OCI-LY1 (cell line): ENCODE measurements around the gene NOD2.

ENCODE experiments used
- H2AFZ ChIP-seq: fragments of 200-600 bp; sonication (generic), shearing (Covaris generic); 2 replicates; pipeline ENCODE4 v1.6.0; 2014; ENCODE audit warnings: antibody characterized with exemption, mild to moderate bottlenecking, low read length
- H3F3A ChIP-seq: fragments of 200-600 bp; sonication (generic), shearing (Covaris generic); 2 replicates; pipeline ENCODE4 v1.6.0; 2014; ENCODE audit warnings: mild to moderate bottlenecking, antibody characterized with exemption, low read length, moderate library complexity; ENCODE audit not compliant: insufficient read depth
- H3K27ac ChIP-seq: fragments of 200-600 bp; sonication (generic); 2 replicates; pipeline ENCODE4 v1.5.1; 2014; ENCODE audit warnings: low read length, mixed run types, mild to moderate bottlenecking, low read depth; ENCODE audit not compliant: poor library complexity, severe bottlenecking
- H3K27me3 ChIP-seq: fragments of 200-600 bp; sonication (generic); 2 replicates; pipeline ENCODE4 v1.6.0; 2014; ENCODE audit warnings: antibody characterized with exemption, mild to moderate bottlenecking, low read length, moderate library complexity; ENCODE audit not compliant: insufficient read depth
- H3K36me3 ChIP-seq: fragments of 200-600 bp; sonication (generic); 2 replicates; pipeline ENCODE4 v1.6.1; 2014; ENCODE audit warnings: mild to moderate bottlenecking, antibody characterized with exemption, low read length, moderate library complexity, mixed read lengths; ENCODE audit not compliant: insufficient read depth
- H3K4me1 ChIP-seq: fragments of 200-600 bp; sonication (generic); 2 replicates; pipeline ENCODE4 v1.5.1; 2014; ENCODE audit warnings: mild to moderate bottlenecking, low read length, moderate library complexity; ENCODE audit not compliant: insufficient read depth, severe bottlenecking
- H3K4me2 ChIP-seq: fragments of 200-600 bp; sonication (generic), shearing (Covaris generic); 2 replicates; pipeline ENCODE4 v1.6.1; 2014; ENCODE audit warnings: low read length
- H3K4me3 ChIP-seq: fragments of 200-600 bp; sonication (generic); 2 replicates; pipeline ENCODE4 v1.5.1; 2014; ENCODE audit warnings: low read length, low read depth, mild to moderate bottlenecking, mixed read lengths; ENCODE audit not compliant: poor library complexity, severe bottlenecking
- H3K79me2 ChIP-seq: fragments of 200-600 bp; shearing (Covaris generic); 2 replicates; pipeline ENCODE4 v1.6.1; 2016; ENCODE audit warnings: mixed run types, low read length, mixed read lengths; ENCODE audit not compliant: insufficient read depth
- H3K9ac ChIP-seq: fragments of 200-600 bp; sonication (generic), shearing (Covaris generic); 2 replicates; pipeline ENCODE4 v1.6.1; 2014; ENCODE audit warnings: mild to moderate bottlenecking, low read length, mixed read lengths
- H3K9me2 ChIP-seq: fragments of 200-600 bp; sonication (generic), shearing (Covaris generic); 2 replicates; pipeline ENCODE4 v1.6.1; 2014; ENCODE audit warnings: low read depth, mild to moderate bottlenecking, low read length, mixed read lengths
- H3K9me3 ChIP-seq: fragments of 200-600 bp; shearing (Covaris generic); 2 replicates; pipeline ENCODE4 v1.6.1; 2014; ENCODE audit warnings: low read length, mixed read lengths
- H4K20me1 ChIP-seq: fragments of 200-600 bp; sonication (generic), shearing (Covaris generic); 2 replicates; pipeline ENCODE4 v1.6.0; 2016; ENCODE audit warnings: mild to moderate bottlenecking, low read length; ENCODE audit not compliant: insufficient read depth
- CTCF ChIP-seq: fragments of 200-600 bp; sonication (generic), shearing (Covaris generic); IDR thresholded peaks from 2 replicates; pipeline ENCODE4 v1.5.1; 2017; ENCODE audit warnings: mild to moderate bottlenecking, antibody characterized with exemption, low read length, moderate library complexity, mixed read lengths
- EZH2 ChIP-seq: fragments of 200-600 bp; sonication (generic), shearing (Covaris generic); IDR thresholded peaks from 2 replicates; pipeline ENCODE4 v1.8.0; 2017; ENCODE audit warnings: borderline replicate concordance, mixed run types, mild to moderate bottlenecking, antibody characterized with exemption, low read length, moderate library complexity, mixed read lengths

The NOD2 gene

GRCh38 chr16:50722405-50722737 lies 29.0 kb downstream of the NOD2 start:
- Histone ChIP-seq H2AFZ (no peak overlapping the region), H3K9me2 (no peaks in the 10 kb centered on the region), H3K27ac (no peak overlapping the region), H3K36me3 (no peaks in the 10 kb centered on the region), H3K27me3 (no peaks in the 10 kb centered on the region; the same call in 1 of the 2 replicates), H3K4me3 (no peak overlapping the region), H3K4me2 (no peak overlapping the region), H3K4me1 (no peaks in the 10 kb centered on the region), H3F3A (no peaks in the 10 kb centered on the region), H4K20me1 (no peaks in the 10 kb centered on the region), H3K9me3 (peaks cover 11% of the 10 kb centered on the region), H3K79me2 (no peaks in the 10 kb centered on the region), H3K9ac (no peak overlapping the region)
- no peak for TF ChIP-seq CTCF

- Histone ChIP-seq H3K4me2 (no peak overlapping the region), H3K9me3 (peaks cover 11% of the 10 kb centered on the region), H3F3A (no peaks in the 10 kb centered on the region), H4K20me1 (no peaks in the 10 kb centered on the region), H2AFZ (no peak overlapping the region), H3K36me3 (no peaks in the 10 kb centered on the region), H3K4me3 (no peak overlapping the region), H3K27ac (no peak overlapping the region), H3K9ac (no peak overlapping the region), H3K27me3 (no peaks in the 10 kb centered on the region; the same call in 1 of the 2 replicates), H3K9me2 (no peaks in the 10 kb centered on the region), H3K4me1 (no peaks in the 10 kb centered on the region), H3K79me2 (no peaks in the 10 kb centered on the region)
- TF ChIP-seq EZH2 (no peak), CTCF (no peak)
Measured at GRCh38 chr16:50722960-50723359, 29.6 kb downstream of the NOD2 start.

- TF ChIP-seq CTCF (no peak), EZH2 (no peak)
- Histone ChIP-seq H3K79me2 (no peaks in the 10 kb centered on the region), H4K20me1 (no peaks in the 10 kb centered on the region), H3K9me2 (no peaks in the 10 kb centered on the region), H3K9me3 (peaks cover 11% of the 10 kb centered on the region), H3K4me2 (no peak overlapping the region), H3K27me3 (no peaks in the 10 kb centered on the region; the same call in 1 of the 2 replicates), H3K9ac (no peak overlapping the region), H3F3A (no peaks in the 10 kb centered on the region), H3K4me1 (no peaks in the 10 kb centered on the region), H3K36me3 (no peaks in the 10 kb centered on the region; the same call in 1 of the 2 replicates), H3K4me3 (no peak overlapping the region), H3K27ac (no peak overlapping the region), H2AFZ (no peak overlapping the region)
Measured at GRCh38 chr16:50724306-50724705, 30.9 kb downstream of the NOD2 start.
